Measurements from ENCODE around the gene ROMO1. TPM values are rescaled to one million over a fixed set of nuclear protein-coding genes. Genes with fewer than 3 reads are reported as not detected.
A peak's percentile ranks its signal among the peaks of the same experiment; 100 is the strongest.

The ROMO1 gene
- total and polyA plus RNA-seq, 3 experiments from 2014 or later = 108 to 358 (median 117) TPM

DNA sequence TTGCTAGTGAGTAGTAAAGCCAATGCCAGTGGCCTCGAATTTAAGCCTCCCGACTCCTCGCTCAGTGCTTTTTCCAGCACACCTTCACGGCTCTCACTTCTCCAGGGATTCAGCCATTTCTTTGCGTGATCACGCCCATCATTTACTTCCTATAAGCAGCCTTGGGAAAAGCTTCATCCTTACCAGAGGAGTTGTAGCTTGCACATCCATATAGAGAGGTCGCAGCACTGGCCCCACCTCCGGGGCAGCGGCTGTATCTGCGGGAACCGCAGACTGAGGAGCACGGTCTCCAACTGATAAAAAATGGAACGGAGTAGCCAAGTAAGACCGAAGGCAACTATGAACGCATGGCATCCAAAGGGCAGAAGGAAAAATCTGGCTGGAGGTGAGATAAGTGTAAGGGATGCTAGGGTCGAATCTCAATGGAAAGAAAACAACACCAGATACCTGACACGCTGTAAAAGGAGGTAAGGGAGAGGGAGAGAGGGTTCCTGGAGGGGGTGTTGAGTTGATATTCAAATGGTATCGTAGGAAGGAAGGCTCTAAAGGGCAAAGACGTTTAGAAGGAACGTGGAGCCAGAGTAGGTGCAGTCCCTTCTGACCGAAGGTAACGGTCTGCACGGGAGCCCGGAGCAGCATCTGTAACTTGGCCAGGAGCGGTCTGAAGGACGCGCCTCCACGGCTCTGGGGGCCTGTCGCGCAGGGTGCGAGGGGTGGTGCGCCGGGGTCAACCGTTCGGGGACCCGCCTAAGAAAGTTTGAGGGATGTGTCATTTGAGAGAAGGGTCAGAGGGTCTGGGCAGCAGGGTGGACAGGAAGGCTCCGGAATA, 693 bp upstream of the ROMO1 start:
- H3K9me3 ChIP-seq (ENCODE audit: low read length) = no peaks in the 10 kb centered on the region
- Mint-ChIP-seq H3K36me3 (peaks cover 3 to 55% (median 7%) of the 10 kb centered on the region in 3 donors), H3K4me1 (peaks cover 32 to 54% (median 50%) of the 10 kb centered on the region in 3 donors), H3K9me3 (peaks cover 0 to 2% (median 0%) of the 10 kb centered on the region in 5 donors), H3K27me3 (peaks cover 0 to 2% of the 10 kb centered on the region in 2 donors), H3K4me3 (peak overlapping the region; percentile 87 to 96 (median 94)), H3K27ac (peak overlapping the region; percentile 91 to 98 (median 92))
- H3K27ac ChIP-seq (ENCODE audit: low read depth, low read length) = peak overlapping the region; percentile 94
- ChIA-PET POLR2A (interaction anchor here (0.7 to 2.3 kb wide), 5 partner anchors 10 to 75 kb away, joined by 3 to 19 read pairs (median 8); partner anchors contain the start of gene RBM39), CTCF (interaction anchor here (0.6 kb wide), 1 partner anchor 79 kb away, joined by 3 read pairs; no protein-coding TSS in a partner anchor)
- H3K4me3 ChIP-seq (ENCODE audit: low read length) = peak overlapping the region; percentile 93
- peaks cover 2% of the 10 kb centered on the region for H3K36me3 ChIP-seq (ENCODE audit: insufficient read depth, low read length)
- peaks cover 21% of the 10 kb centered on the region for H3K4me1 ChIP-seq (ENCODE audit: insufficient read depth, low read length)
- DNase-seq = peak in 1 of 5 donors; percentile 49
- no peaks in the 10 kb centered on the region for H3K27me3 ChIP-seq (ENCODE audit: insufficient read depth, low read length, poor library complexity, severe bottlenecking)

DNA sequence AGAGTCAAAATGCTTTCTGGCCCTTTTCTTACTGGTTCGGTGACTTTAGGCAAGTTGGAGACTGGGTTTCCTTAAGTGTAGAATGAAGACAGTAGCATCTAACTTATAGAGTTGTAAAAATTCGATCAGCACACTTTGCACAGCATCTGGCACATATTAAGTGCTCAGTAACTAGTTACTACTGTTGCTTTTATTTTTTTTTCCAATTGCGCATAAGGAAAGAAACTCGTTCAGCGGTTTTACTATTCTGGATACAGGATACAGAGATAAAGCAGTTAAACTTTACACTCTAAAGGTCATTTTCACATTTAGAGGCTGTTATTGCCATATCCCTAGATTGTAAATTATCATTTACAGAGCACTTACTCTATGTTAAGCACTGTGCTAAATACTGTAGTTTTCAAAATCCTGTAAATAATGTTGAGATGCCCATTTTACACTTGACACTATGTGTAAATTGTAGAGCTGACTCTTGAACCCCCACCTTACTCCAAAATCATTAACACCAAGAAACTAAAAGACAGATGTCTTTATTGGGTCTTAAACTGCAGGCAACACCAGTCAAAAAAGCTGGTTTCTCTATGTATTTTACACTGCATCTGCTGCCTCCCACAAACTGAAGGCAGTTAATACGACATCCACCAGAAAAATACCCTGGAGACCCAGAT, 886 bp downstream of the ROMO1 start:
- Histone ChIP-seq H3K27ac (ENCODE audit: low read depth, low read length) (peak overlapping the region; percentile 94), H3K4me1 (ENCODE audit: insufficient read depth, low read length) (peaks cover 21% of the 10 kb centered on the region), H3K36me3 (ENCODE audit: insufficient read depth, low read length) (peaks cover 17% of the 10 kb centered on the region), H3K27me3 (ENCODE audit: insufficient read depth, low read length, poor library complexity, severe bottlenecking) (no peaks in the 10 kb centered on the region), H3K9me3 (ENCODE audit: low read length) (no peaks in the 10 kb centered on the region), H3K4me3 (ENCODE audit: low read length) (peak overlapping the region; percentile 93)
- POLR2A ChIA-PET = interaction anchor here (0.6 to 2.3 kb wide), 6 partner anchors 9 to 1184 kb away, joined by 3 to 19 read pairs (median 6); partner anchors contain the start of genes DYNLRB1, RBM39 and SCAND1
- H3K4me1 Mint-ChIP-seq = peaks cover 37 to 64% (median 62%) of the 10 kb centered on the region in 3 donors
- CTCF ChIA-PET = interaction anchor here (1.6 to 2.7 kb wide), 2 partner anchors 42 to 99 kb away, joined by 5 to 10 read pairs; partner anchors contain the start of gene RBM39
- peak overlapping the region; percentile 92 to 98 (median 97) for H3K27ac Mint-ChIP-seq
- no peak for DNase-seq
- peaks cover 12 to 66% (median 15%) of the 10 kb centered on the region in 3 donors for H3K36me3 Mint-ChIP-seq
- H3K4me3 Mint-ChIP-seq = peak overlapping the region; percentile 87 to 96 (median 94)
- peaks cover 0 to 2% (median 0%) of the 10 kb centered on the region in 5 donors for H3K9me3 Mint-ChIP-seq
- H3K27me3 Mint-ChIP-seq = peaks cover 0 to 2% of the 10 kb centered on the region in 2 donors

DNA sequence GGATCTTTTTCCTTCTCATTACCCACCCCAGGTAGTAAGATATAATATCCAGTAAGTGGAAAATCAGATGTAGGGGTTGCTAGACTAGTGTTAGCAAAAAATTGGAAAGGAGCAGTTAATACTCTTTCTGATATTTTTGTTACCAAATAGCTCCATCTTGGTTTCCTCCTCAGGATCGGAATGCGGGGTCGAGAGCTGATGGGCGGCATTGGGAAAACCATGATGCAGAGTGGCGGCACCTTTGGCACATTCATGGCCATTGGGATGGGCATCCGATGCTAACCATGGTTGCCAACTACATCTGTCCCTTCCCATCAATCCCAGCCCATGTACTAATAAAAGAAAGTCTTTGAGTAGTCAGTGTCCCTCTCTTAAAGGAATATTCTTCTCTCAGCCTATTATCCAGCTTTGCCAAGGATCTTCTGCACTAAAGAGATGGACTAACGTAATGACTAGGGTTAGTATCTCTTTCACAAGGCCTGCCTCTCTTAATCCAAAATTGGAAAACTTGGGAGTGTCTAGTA, 1.5 kb downstream of the ROMO1 start:
- Histone ChIP-seq H3K4me3 (ENCODE audit: low read length) (no peak overlapping the region), H3K4me1 (ENCODE audit: insufficient read depth, low read length) (peaks cover 21% of the 10 kb centered on the region), H3K9me3 (ENCODE audit: low read length) (no peaks in the 10 kb centered on the region), H3K36me3 (ENCODE audit: insufficient read depth, low read length) (peaks cover 23% of the 10 kb centered on the region), H3K27me3 (ENCODE audit: insufficient read depth, low read length, poor library complexity, severe bottlenecking) (no peaks in the 10 kb centered on the region), H3K27ac (ENCODE audit: low read depth, low read length) (peak overlapping the region; percentile 94)
- Mint-ChIP-seq H3K27me3 (peaks cover 0 to 2% of the 10 kb centered on the region in 2 donors), H3K27ac (peak overlapping the region; percentile 87 to 98 (median 96)), H3K9me3 (peaks cover 0 to 2% (median 0%) of the 10 kb centered on the region in 5 donors), H3K36me3 (peaks cover 9 to 66% (median 15%) of the 10 kb centered on the region in 3 donors), H3K4me3 (peak overlapping the region; percentile 41 to 96 (median 94)), H3K4me1 (peaks cover 37 to 60% (median 58%) of the 10 kb centered on the region in 3 donors)
- no peak for DNase-seq
- POLR2A ChIA-PET = interaction anchor here (0.6 to 2.3 kb wide), 5 partner anchors 37 to 1185 kb away, joined by 3 to 19 read pairs (median 8); partner anchors contain the start of genes DYNLRB1, RBM39 and SCAND1
- CTCF ChIA-PET = interaction anchor here (1.6 to 2.7 kb wide), 2 partner anchors 42 to 100 kb away, joined by 5 to 10 read pairs; partner anchors contain the start of gene RBM39

GRCh38 chr20:35702051-35702823, 3.0 kb downstream of the ROMO1 start:
- Mint-ChIP-seq H3K36me3 (peaks cover 11 to 72% (median 15%) of the 10 kb centered on the region in 3 donors), H3K27me3 (peaks cover 0 to 4% of the 10 kb centered on the region in 2 donors), H3K4me1 (peaks cover 36 to 53% (median 52%) of the 10 kb centered on the region in 3 donors), H3K4me3 (peak overlapping the region in 4 of 7 donors; percentile 24 to 80 (median 41)), H3K27ac (peak overlapping the region; percentile 10 to 92 (median 62)), H3K9me3 (peaks cover 0 to 2% (median 0%) of the 10 kb centered on the region in 5 donors)
- POLR2A ChIA-PET = interaction anchor here (0.7 to 1.5 kb wide), 4 partner anchors 11 to 248 kb away, joined by 3 to 4 read pairs (median 3); no protein-coding TSS in a partner anchor
- H3K27ac ChIP-seq (ENCODE audit: low read depth, low read length) = no peak overlapping the region
- no peaks in the 10 kb centered on the region for H3K9me3 ChIP-seq (ENCODE audit: low read length)
- H3K36me3 ChIP-seq (ENCODE audit: insufficient read depth, low read length) = peaks cover 31% of the 10 kb centered on the region
- no peaks in the 10 kb centered on the region for H3K27me3 ChIP-seq (ENCODE audit: insufficient read depth, low read length, poor library complexity, severe bottlenecking)
- CTCF ChIA-PET = interaction anchor here (1.2 to 1.5 kb wide), 2 partner anchors 40 to 253 kb away, joined by 3 read pairs; partner anchors contain the start of gene RBM39
- DNase-seq = peak in 1 of 5 donors; percentile 43
- peaks cover 21% of the 10 kb centered on the region for H3K4me1 ChIP-seq (ENCODE audit: insufficient read depth, low read length)
- H3K4me3 ChIP-seq (ENCODE audit: low read length) = no peak overlapping the region

GRCh38 chr20:35702824-35703695, 3.9 kb downstream of the ROMO1 start:
- no peak for DNase-seq
- Histone ChIP-seq H3K4me3 (ENCODE audit: low read length) (no peak overlapping the region), H3K4me1 (ENCODE audit: insufficient read depth, low read length) (peaks cover 13% of the 10 kb centered on the region), H3K36me3 (ENCODE audit: insufficient read depth, low read length) (peaks cover 33% of the 10 kb centered on the region), H3K9me3 (ENCODE audit: low read length) (no peaks in the 10 kb centered on the region), H3K27ac (ENCODE audit: low read depth, low read length) (no peak overlapping the region), H3K27me3 (ENCODE audit: insufficient read depth, low read length, poor library complexity, severe bottlenecking) (no peaks in the 10 kb centered on the region)
- Mint-ChIP-seq H3K27me3 (peaks cover 0 to 4% of the 10 kb centered on the region in 2 donors), H3K4me1 (peaks cover 27 to 45% (median 44%) of the 10 kb centered on the region in 3 donors), H3K4me3 (peak overlapping the region in 1 of 7 donors; percentile 57), H3K36me3 (peaks cover 11 to 75% (median 15%) of the 10 kb centered on the region in 3 donors), H3K9me3 (peaks cover 0 to 2% (median 0%) of the 10 kb centered on the region in 5 donors), H3K27ac (peak overlapping the region in 5 of 8 donors; percentile 55 to 92 (median 72))
- ChIA-PET POLR2A (interaction anchor here (1.5 kb wide), 1 partner anchor 12 kb away, joined by 4 read pairs; no protein-coding TSS in a partner anchor), CTCF (interaction anchor here (1.5 kb wide), 1 partner anchor 39 kb away, joined by 3 read pairs; the partner anchor contains the start of gene RBM39)

DNA sequence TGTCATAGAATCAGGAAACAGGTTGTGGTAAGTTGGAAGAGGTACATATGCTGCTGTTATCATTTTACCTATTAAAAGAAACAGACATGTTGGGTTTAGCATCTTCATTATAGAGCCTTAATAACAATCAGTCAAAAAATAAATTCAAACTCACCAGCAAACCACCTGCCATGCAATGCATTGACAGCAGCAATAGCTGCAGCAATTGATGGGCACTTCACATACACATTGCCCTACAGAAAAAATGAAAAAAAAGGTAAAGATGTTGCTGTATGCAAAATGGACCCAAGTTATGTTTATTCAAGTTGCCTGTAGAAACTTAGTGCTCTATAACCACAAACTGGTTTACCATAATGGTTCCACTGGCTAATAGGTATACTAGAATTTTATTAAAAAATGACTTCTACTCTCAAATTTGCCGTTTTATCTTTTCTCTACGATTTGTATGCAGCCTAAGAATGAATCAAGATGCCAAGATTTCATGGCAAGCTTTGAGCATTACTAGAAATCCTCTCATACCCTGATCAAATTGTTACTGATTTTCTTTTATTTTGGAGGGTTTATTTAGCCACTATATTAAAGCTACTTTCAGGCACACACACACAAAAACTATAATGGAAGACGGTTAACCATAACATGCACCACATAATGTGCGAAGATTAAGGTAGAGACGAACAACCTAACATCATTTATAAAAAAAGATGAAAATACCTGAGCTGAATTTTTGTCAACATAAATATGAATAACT, 5.5 kb downstream of the ROMO1 start:
- Histone ChIP-seq H3K4me1 (ENCODE audit: insufficient read depth, low read length) (peaks cover 7% of the 10 kb centered on the region), H3K36me3 (ENCODE audit: insufficient read depth, low read length) (peaks cover 41% of the 10 kb centered on the region), H3K4me3 (ENCODE audit: low read length) (no peak overlapping the region), H3K27ac (ENCODE audit: low read depth, low read length) (no peak overlapping the region), H3K9me3 (ENCODE audit: low read length) (no peaks in the 10 kb centered on the region), H3K27me3 (ENCODE audit: insufficient read depth, low read length, poor library complexity, severe bottlenecking) (no peaks in the 10 kb centered on the region)
- peaks cover 13 to 79% (median 15%) of the 10 kb centered on the region in 3 donors for H3K36me3 Mint-ChIP-seq
- no peaks in the 10 kb centered on the region for H3K9me3 Mint-ChIP-seq
- no peak overlapping the region for H3K4me3 Mint-ChIP-seq
- no peak for DNase-seq
- H3K27me3 Mint-ChIP-seq = peaks cover 0 to 2% of the 10 kb centered on the region in 2 donors
- ChIA-PET CTCF (interaction anchor here (0.9 to 1.4 kb wide), 4 partner anchors 35 to 241 kb away, joined by 3 read pairs; partner anchors contain the start of gene RBM39), POLR2A (interaction anchor here (1.5 kb wide), 1 partner anchor 67 kb away, joined by 3 read pairs; the partner anchor contains the start of gene PHF20)
- peak overlapping the region in 5 of 8 donors; percentile 10 to 84 (median 55) for H3K27ac Mint-ChIP-seq
- H3K4me1 Mint-ChIP-seq = peaks cover 28 to 48% (median 44%) of the 10 kb centered on the region in 3 donors
